Measurements from ENCODE around the gene TEX261. TPM values are rescaled to one million over a fixed set of nuclear protein-coding genes. Genes with fewer than 3 reads are reported as not detected.
A peak's percentile ranks its signal among the peaks of the same experiment; 100 is the strongest.

The TEX261 gene
- total and polyA plus RNA-seq, 8 donors: 45.8 to 72.3 (median 57.7) TPM

GRCh38 chr2:70981866-70982810, 12.5 kb downstream of the TEX261 start:
- no peak overlapping the region for H3K4me3 ChIP-seq
- intact Hi-C loops (cut with DNase I): no loop called here

GRCh38 chr2:70981421-70981820, 13.3 kb downstream of the TEX261 start:
- H3K36me3 ChIP-seq: peaks cover 0 to 11% of the 10 kb centered on the region in 2 donors
- H3K4me3 ChIP-seq: no peak overlapping the region
- TF ChIP-seq, protein P1, sequence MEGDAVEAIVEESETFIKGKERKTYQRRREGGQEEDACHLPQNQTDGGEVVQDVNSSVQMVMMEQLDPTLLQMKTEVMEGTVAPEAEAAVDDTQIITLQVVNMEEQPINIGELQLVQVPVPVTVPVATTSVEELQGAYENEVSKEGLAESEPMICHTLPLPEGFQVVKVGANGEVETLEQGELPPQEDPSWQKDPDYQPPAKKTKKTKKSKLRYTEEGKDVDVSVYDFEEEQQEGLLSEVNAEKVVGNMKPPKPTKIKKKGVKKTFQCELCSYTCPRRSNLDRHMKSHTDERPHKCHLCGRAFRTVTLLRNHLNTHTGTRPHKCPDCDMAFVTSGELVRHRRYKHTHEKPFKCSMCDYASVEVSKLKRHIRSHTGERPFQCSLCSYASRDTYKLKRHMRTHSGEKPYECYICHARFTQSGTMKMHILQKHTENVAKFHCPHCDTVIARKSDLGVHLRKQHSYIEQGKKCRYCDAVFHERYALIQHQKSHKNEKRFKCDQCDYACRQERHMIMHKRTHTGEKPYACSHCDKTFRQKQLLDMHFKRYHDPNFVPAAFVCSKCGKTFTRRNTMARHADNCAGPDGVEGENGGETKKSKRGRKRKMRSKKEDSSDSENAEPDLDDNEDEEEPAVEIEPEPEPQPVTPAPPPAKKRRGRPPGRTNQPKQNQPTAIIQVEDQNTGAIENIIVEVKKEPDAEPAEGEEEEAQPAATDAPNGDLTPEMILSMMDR (IDR thresholded peaks at IDR 0.05): no peak
- H3K9me3 ChIP-seq: no peaks in the 10 kb centered on the region
- peaks cover 10 to 42% of the 10 kb centered on the region in 2 donors for H3K4me1 ChIP-seq
- intact Hi-C loops (cut with DNase I): no loop called here
- DNase-seq (no peak), ATAC-seq (no peak)
- H3K27ac ChIP-seq: no peak overlapping the region
- peaks cover 0 to 16% of the 10 kb centered on the region in 2 donors for H3K27me3 ChIP-seq

More at GRCh38 chr2:70981866-70982810, 12.5 kb downstream of the TEX261 start:
- DNase-seq: peak in 1 of 4 donors; percentile 59
- Histone ChIP-seq H3K27ac (no peak overlapping the region), H3K36me3 (peaks cover 0 to 18% of the 10 kb centered on the region in 2 donors), H3K27me3 (peaks cover 0 to 16% of the 10 kb centered on the region in 2 donors), H3K4me1 (peaks cover 10 to 37% of the 10 kb centered on the region in 2 donors), H3K9me3 (no peaks in the 10 kb centered on the region)
- no peak for ATAC-seq
- TF ChIP-seq, protein P1 (IDR thresholded peaks at IDR 0.05): no peak

GRCh38 chr2:70979626-70980025, 15.0 kb downstream of the TEX261 start:
- Histone ChIP-seq H3K36me3 (no peaks in the 10 kb centered on the region), H3K4me3 (no peak overlapping the region), H3K9me3 (no peaks in the 10 kb centered on the region), H3K27me3 (peaks cover 0 to 16% of the 10 kb centered on the region in 2 donors), H3K4me1 (peaks cover 10 to 28% of the 10 kb centered on the region in 2 donors), H3K27ac (no peak overlapping the region)
- intact Hi-C loops (cut with DNase I): no loop called here
- DNase-seq: peak in 1 of 4 donors; percentile 58
- ATAC-seq: no peak
- TF ChIP-seq, protein P1 (IDR thresholded peaks at IDR 0.05): no peak

DNA sequence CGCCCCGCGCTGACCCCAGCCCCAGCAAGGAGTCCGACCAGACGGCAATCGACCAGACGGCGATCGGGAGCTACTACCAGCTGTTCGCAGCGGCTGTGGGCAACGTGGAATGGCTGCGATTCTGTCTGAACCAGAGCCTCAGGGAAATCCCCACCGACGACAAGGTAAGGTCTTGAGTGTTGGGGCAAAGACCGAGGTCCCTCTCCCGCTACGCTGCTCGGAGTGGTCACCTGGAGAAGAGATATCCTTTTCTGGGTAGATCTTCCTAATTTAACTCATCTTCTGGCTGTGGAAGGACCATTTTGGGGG, 15.5 kb downstream of the TEX261 start:
- DNase-seq (peak in 1 of 4 donors; percentile 42), ATAC-seq (no peak)
- H3K9me3 ChIP-seq: no peaks in the 10 kb centered on the region
- H3K27me3 ChIP-seq: peaks cover 0 to 16% of the 10 kb centered on the region in 2 donors
- peak overlapping the region; percentile 39 to 61 for H3K4me3 ChIP-seq
- H3K27ac ChIP-seq: peak overlapping the region in 1 of 2 donors; percentile 84
- TF ChIP-seq, protein P1 (IDR thresholded peaks at IDR 0.05): no peak
- peaks cover 10 to 25% of the 10 kb centered on the region in 2 donors for H3K4me1 ChIP-seq
- intact Hi-C loops (cut with DNase I): no loop called here
- H3K36me3 ChIP-seq: no peaks in the 10 kb centered on the region
